GM12865 (cell line): Measurements from ENCODE around the gene PPARD.

Experiments used
- DNase-seq: peaks from one replicate; pipeline ENCODE4 v3.0.0; 2010; ENCODE audit warnings: low read depth
- H3K4me3 ChIP-seq: 2 replicates; pipeline ENCODE4 v1.5.1; 2011; ENCODE audit warnings: mild to moderate bottlenecking, low read depth, low read length, control low read depth
- TF ChIP-seq, protein P1 (sequence below): IDR thresholded peaks from 2 replicates; pipeline ENCODE4 v1.5.1; 2011; ENCODE audit warnings: low read length, control low read depth, low read depth, inconsistent platforms; ENCODE audit not compliant: insufficient read depth; ENCODE audit errors: missing control alignments

Gene PPARD

DNA sequence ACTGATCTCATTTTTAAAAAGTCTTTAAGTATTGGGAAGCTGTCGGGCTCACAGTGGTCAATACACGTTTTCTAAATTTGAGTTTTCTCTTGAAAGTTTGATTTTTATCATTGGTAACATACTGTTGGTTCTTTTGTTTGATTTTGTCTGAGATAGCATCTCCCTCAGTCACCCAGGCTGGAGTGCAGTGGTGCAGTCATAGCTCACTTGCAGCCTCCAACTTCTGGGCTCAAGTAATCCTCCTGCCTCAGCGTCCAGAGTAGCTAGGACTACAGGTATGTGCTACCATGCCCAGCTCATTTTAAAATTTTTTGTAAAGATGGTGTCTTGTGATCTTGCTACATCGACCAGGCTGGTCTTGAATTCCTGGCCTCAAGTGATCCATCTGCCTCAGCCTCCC lies 9.1 kb downstream of the PPARD start:
- TF ChIP-seq, protein P1, sequence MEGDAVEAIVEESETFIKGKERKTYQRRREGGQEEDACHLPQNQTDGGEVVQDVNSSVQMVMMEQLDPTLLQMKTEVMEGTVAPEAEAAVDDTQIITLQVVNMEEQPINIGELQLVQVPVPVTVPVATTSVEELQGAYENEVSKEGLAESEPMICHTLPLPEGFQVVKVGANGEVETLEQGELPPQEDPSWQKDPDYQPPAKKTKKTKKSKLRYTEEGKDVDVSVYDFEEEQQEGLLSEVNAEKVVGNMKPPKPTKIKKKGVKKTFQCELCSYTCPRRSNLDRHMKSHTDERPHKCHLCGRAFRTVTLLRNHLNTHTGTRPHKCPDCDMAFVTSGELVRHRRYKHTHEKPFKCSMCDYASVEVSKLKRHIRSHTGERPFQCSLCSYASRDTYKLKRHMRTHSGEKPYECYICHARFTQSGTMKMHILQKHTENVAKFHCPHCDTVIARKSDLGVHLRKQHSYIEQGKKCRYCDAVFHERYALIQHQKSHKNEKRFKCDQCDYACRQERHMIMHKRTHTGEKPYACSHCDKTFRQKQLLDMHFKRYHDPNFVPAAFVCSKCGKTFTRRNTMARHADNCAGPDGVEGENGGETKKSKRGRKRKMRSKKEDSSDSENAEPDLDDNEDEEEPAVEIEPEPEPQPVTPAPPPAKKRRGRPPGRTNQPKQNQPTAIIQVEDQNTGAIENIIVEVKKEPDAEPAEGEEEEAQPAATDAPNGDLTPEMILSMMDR: no peak
- no peak for DNase-seq
- no peak overlapping the region for H3K4me3 ChIP-seq

DNA sequence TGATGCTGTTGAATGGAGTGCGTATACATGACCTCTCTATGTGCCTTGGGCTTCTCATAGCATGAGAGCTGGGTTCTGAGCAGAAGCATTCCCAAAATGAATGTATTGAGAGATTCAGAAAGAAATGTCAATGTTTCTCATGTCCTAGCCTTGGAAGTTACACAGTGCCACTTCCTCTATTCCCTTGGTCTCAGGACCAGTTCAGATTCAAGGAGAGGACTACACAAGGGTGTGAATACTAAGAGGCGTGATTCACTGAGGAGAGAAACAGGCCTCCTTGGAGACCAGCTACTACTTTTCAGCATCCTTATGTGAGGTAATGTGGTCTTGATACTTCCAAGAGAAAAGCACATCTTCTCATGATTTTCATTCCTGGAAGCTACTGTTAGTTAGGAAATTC lies 10.4 kb downstream of the PPARD start:
- TF ChIP-seq, protein P1: no peak
- no peak overlapping the region for H3K4me3 ChIP-seq
- DNase-seq: no peak

DNA sequence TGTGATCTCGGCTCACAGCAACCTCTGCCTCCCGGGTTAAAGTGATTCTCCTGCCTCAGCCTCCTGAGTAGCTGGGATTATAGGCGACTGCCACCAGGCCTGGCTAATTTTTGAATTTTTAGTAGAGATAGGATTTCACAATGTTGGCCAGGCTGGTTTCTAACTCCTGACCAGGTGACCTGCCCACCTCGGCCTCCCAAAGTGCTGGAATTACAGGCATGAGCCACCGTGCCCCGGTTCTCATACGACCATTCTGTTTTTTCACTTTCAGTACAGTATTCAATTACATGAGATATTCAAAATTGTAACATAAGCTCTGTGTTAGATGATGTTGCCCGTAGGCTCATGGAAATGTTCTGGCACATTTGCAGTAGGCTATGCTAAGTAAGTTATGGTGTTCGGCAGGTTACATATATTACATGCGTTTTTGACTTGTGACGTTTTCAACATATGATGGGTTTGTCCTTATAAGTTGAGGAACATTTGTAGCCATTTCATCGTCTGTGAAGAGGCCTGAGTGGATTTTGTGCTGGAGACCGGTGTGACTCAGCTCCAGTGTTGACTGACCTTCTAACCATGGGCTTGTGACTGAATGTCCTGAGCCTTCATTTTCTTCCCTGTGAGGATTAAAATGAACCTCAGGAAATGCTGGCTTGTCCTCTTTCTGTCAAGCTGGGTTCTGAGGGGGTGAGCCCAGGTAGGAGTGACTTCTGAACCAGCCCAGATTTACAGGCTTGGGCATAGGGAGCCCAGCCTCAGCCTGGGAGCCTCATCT lies 12.2 kb downstream of the PPARD start:
- TF ChIP-seq, protein P1: no peak
- no peak for DNase-seq
- H3K4me3 ChIP-seq: no peak overlapping the region

DNA sequence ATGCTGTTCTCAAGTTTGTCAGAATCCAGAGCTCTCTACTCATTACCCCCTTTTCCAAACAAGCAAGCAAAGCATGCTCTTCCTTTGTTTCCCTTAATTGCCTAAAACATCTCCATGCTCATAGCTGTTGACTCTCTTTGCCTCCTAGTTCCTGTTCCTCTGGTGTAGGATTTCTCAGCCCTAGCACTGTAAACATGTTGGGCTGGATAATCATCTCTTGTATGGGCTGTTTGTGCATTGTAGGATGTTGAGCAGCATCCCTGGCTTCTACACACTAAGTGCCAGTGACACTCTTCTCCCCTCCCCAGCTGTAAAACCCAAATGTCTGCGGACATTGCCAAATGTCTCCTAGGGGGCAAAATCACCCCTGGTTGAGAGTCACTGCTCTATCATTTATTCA lies 14.0 kb downstream of the PPARD start:
- H3K4me3 ChIP-seq: no peak overlapping the region
- no peak for DNase-seq
- TF ChIP-seq, protein P1: no peak

DNA sequence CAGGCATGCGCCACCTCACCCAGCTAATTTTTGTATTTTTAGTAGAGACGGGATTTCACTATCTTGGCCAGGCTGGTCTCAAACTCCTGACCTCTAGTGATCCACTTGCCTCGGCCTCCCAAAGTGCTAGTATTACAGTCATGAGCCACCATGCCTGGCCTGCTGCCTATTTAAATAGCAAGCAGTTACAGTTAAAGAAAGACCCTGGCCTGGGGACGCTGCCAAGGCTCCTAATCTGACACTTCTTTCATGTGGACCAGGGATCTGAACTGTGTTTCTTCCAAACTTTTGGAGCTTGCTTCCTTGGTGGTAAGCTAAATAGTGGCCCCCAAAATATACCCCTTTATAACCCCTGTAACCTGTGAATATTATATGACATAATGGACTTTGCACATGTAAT lies 15.3 kb downstream of the PPARD start:
- H3K4me3 ChIP-seq: no peak overlapping the region
- no peak for DNase-seq
- TF ChIP-seq, protein P1: no peak

DNA sequence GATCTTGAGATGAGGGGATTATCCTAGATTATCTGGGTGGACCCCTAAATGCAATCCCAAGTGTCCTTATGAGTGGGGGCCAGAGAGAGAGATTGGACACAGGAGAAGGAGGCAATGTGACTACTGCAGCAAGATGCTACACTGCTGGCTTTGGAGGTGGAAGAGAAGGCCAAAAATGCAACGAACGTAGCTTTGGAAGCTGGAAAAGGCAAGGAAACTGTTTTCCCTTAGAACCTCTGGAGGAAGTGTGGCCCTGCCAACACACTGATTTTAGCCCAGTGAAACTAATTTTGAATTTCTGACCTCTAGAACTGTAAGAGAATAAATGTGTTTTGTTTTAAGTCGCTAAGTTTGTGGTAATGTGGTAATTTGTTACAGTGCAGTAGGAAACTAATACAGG lies 15.7 kb downstream of the PPARD start:
- DNase-seq: no peak
- TF ChIP-seq, protein P1: no peak
- no peak overlapping the region for H3K4me3 ChIP-seq

- TF ChIP-seq, protein P1: no peak
- no peak for DNase-seq
- H3K4me3 ChIP-seq: no peak overlapping the region
Measured at GRCh38 chr6:35359346-35359743, 17.0 kb downstream of the PPARD start.
